Activated naive CD8-positive, alpha-beta T cell treated with anti-CD3 and anti-CD28 coated beads, Interleukin-2, amount 50 U/mL, for 16 hours (primary cell): ENCODE data around the gene SPATC1L.
"Not testable (repeated sequence)": the region's sequence is repeated elsewhere in the genome, so short reads cannot be mapped to it uniquely, and the experiment has no call there.

Experiments
- DNase-seq: peaks from one replicate; pipeline ENCODE4 v3.0.0-alpha.2; 2020; ENCODE audit warnings: low read depth, low spot score

The SPATC1L gene

DNA sequence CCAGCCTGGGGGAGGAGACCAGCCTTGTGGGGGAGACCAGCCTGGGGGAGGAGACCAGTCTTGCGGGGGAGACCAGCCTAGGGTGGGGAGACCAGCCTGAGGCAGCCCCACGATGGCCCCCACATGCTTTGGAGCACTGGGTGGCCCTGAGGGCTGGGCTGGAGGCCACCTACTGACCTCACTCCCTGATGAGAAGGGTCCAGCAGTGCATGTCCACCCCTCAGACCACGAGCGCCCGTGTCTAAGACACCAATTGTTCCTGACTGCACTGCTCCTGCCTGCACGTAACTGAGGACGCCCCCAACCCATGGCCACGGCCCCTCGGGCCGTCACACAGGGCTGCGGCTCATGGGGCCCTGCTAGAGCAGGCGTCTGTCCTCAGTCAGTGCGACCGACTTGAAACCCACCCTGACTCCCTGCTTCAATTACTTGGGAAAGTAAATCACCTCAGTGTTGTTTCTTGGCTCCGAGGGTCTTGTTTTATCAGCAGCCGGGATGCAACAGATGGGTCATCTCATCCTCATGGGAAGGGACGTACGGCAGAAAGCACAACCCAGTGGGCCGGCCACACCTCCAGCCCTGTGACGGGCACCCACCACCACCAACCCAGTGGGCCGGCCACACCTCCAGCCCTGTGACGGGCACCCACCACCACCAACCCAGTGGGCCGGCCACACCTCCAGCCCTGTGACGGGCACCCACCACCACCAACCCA, at the start of gene SPATC1L:
Gene SPATC1L (minus strand): TSS at position 550 of the 715 bp plus-strand sequence. CDS start 1,643 bp downstream, outside the sequence.
- no peak for DNase-seq

DNA sequence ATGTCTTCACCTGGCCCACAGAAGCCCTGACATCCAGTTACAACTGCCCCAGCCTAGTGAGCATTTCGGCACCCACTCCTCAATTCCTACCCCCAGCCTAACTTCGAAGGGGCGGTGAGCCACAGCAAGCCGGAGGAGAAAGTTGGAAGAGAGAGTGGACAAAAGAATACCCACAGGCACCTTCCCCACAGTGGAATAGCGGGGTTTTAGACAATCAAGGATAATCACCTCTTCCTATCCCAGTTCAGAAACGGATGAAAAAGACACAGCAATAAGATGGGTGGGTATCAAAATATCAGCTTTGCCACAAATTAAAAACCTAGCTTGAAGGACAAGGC, 45.6 kb upstream of the SPATC1L start:
- DNase-seq, result no peak

DNA sequence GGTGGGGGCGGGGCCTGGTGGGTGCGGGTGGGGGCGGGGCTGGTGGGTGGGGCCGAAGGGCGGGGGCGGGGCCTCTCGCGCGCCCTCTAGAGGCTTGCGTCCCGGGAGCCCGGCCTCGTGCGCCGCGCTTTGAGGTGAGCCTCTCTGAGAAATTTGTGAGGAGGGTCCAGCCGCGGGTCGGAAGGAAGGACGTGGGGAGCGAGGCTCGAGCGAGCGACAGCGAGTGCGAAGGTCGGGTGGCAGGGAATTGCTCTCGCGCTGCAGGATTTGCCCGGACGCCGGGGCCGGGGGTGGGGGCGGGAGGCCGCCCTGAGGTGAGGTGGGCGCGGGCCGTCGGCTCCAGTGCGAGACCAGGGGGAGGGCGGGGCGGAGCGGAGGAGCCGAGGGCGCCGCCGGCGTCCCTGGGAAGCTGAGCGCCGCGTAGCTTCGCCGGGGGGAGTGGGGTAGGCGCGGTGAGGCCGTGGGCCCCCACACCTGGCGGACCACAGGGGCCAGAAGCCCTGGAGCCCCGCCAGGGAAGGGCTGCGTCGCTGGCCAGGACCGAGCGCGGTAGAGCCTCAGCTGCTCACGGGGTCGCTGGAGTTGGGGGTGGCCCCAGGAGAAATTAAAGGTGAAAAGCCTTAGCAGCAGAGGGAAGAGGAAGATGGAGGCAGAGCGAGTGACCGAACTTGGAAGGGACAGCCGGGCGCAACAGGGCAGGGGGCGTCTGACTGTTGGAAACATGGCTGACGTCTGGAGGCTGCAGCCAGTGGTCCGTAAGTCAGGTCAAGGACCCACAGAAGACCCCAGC, 45.1 kb upstream of the SPATC1L start:
- DNase-seq, result no peak

DNA sequence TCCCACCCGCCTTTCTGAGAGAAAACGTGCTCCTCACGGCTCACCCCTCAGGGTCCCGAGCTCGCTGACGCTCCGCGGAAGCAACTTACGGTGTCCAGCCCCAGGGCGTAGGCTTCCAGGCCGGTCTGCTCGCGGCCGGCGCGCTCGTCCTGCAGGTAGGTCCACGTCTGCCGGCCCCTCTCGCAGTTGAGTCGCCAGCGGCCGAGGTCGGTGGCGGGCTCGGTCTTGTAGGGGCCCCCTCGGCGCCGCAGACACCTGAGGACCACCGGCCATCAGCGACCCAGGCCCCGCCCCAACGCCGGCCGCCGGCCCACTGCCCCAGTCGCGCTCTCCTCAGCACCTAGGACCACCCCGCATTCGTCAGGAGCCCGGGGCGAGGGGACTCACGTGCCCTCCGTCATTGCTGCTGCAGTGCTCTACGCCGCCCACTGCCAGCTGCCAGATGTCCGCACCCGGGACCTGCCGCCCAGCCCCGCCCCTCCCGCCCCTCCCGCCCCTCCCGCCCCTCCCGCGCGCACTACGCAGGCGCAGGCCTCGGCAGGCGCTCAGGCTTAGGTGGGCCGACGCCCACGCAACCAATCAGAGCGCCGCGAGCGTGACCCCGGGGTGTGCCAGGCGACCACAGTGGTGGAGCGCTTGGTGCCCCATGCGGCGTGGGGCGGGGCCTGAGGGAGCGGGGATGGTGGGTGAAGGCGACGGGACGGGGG, 44.2 kb upstream of the SPATC1L start, which contains the start of gene LSS:
Gene LSS (minus strand): TSS at position 430 of the 707 bp plus-strand sequence. CDS start 29 bp downstream, at position 401.
- peak; percentile 96 for DNase-seq

DNA sequence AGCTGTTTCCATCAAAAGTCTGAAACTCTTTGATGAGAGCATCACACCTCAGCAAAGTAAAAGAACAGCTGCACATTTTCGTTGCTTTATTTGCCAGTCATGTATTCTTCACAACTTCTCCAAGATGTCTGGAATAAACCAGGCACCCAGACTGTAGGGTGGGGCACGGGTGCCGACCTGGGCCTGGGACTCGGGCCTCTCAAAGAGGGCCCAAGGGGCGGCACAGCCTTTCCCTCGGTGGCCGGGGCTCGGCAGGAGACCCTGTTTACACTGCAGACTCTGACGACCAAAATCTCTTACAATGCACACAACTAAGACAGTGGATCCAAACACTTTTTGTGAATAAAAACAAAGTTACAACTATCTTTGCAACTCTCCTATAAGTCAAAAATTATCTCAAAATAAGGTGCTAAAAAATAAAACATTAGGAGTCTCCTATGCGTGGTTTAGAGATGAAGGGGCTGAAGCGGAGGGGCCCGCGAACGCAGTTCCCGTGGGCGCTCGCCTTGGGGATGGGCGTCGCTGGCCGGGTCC, 43.6 kb upstream of the SPATC1L start:
- DNase-seq, result no peak

DNA sequence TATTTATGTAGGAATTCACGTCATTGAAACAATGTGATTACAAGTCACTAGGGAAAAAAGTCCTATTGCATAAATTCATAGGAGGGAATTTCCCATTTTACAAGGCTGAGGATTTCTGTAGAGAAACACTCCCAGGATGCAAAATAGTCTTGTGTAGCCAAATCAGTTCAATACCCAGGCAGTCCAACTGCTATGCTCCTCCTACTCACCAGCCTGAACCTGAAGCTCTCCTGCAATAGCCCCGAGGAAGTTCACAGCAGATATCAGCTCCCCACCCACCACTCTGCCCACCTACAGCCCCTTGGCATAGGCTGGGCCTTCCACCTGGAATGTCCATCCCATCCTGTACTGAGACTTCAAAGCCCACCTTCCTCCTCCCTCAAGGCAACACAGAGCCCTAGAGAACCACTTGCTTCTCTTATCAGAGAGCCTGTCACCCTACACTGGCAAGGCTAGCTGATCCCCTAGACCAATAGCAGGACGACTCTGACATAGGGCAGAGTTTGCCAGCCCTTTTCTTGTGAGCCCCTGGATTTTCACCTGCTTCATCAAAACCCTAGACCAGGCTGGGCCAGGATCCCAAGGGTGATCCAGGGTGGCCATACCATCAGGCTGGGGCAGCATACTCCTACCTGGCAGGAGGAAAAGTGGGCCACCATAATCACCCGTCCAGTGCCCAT, 42.8 kb upstream of the SPATC1L start:
- no peak for DNase-seq

DNA sequence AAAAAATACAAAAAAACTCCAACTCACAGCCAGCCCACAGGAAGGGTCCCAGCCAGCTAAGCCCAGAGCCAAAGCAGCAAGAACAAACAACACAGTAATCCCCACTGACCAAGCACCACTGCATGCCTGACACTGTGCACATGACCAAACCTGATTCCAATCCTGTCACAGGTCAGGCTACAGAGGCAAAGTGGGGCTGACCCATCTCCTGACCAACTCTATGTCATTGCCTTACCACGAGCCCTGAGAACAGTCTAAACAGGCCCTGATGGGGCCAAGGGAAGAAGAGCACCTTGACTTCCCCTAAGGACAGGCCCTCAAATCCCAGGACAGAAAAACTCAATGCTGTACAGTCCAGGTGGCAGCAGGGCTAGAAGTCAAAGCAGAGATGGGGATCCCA, 41.9 kb upstream of the SPATC1L start:
- no peak for DNase-seq

DNA sequence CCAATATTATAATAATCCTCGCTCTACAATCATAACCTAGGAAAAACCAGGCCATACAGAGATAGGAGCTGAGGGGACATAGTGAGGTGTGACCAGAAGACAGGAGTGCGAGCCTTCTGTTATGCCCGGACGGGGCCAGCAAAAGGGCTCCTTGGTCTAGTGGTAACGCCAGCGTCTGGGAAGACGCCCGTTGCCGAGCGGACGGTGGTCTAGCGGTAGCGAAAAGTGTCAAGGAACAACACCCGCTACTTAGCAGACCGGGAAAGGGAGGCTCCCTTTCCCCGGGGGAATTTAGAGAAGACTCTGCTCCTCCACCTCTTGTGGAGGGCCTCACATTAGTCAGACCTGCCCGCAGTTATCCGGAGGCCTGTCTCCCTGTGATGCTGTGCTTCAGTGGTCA, 39.4 kb upstream of the SPATC1L start:
- not testable (repeated sequence) for DNase-seq

DNA sequence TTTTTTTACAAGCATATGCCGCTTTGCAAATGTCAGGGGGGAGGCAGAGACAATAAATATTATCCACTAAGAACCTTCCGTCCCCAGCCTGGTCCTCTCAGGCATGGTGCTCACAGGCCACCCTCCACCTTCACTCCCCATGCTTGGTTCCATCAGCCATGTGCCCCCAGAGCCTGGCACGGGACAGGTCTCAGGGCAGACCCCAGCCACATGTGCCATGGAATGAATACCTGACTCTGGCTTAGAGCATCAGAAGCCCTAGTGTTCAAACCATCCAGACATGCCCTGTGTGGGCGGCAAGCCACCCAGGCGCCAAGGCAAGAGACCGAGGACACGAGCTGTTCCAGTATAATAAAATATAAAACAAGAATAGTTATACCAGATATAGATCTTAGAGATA, 39.0 kb upstream of the SPATC1L start:
- no peak for DNase-seq

DNA sequence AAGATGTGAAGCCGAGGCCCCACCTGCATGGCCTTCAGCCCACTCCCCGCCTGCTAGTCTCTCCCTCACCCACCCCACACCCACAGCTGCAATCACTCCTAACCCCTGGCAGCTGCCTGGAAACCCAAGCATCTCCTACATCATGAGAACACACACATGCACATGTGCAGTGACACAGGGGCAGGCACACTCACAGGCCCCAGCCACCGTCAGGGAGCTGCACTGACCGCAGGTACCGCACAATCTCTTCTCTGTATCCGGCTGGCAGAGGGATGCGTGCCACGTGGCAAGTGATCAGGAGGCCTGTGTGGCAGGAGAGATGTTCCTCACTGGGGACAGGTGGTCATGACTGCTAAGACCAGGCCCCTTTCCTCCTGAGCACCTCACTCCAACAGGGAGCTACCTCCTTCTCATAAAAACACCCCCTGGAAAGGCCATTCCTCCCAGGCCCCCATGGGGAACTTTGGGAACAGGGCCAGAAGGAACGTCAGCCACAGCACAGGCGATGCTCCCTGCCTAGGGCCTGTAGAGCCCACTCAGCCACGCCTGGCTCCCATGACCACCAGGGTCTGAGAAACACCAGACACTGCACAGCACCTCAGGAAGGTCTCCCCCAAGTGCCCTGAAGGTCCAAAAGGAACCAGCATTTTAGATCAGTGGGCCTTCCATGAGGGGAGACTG, 38.3 kb upstream of the SPATC1L start:
- DNase-seq, result no peak

DNA sequence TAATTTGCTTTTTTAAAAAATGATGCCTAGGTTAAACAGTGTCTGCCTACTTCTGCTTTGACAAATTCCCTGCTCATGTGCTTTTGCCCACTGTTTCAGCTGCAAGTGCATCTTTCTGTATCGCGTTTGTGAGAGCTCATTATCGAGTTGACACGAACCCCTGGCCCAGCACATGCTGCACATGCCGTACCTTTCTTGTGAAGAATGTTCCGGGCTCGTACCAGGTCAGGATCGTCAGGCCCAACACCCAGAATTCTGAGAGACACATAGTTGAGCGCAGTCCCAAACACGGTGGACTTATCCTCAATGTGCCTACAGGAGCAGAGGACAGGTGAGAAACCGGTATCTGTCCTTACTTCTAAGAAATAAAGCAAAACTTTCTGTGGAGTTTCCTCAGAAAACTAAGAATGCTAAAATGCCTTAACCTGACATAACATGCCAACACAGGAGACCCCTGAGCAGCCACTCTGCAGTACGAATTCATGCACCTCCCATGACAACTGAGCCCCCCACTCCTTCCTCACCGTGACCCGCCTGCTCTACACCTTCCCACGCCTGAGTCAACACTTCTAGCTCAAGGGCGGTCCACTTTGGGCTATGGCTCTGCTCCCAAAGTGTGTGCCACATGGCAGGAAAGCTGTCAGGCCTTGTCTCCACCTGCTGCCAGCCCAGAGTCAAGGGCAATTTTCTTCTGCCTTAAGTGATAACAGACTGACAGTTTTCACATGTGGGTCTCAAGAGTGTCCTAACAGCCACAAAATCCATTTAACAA, 37.6 kb upstream of the SPATC1L start:
- DNase-seq, result no peak

DNA sequence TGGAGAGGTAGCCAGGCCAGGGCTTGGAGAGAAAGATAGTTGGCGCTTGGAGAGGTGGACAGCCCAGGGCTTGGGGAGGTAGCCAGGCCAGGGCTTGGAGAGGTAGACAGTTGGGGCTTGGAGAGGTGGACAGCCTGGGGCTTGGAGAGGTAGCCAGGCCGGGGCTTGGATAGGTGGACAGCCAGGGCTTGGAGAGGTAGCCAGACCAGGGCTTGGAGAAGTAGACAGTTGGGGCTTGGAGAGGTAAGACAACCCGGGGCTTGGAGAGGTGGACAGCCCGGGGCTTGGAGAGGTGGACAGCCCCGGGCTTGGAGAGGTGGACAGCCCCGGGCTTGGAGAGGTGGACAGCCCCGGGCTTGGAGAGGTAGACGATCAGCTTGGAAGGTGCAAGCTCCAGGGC, 36.6 kb upstream of the SPATC1L start:
- DNase-seq, result no peak

DNA sequence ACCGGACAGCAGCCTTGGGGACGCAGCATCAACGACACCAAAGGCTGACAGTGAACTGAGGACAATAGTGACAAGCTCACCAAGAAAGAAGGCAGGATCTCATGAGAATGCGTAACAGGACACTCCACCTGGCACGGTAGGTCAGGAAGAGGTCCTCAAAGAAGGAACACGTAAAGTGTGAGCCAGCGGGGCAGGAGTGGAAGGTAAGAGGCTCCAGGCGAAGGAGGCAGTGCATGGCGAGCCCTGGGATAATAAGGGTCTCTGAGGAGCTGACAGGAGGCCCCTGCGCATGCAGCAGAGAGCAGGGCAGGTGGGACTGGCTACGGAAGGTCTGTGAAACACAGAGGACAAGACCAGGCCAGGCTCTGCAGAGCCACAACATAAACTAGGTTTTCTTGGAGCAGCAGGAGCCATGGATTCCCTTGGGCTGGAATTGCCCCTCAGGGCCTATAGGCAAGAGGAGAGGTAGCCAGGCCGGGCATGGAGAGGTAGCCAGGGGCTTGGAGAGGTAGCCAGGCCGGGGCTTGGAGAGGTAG, 36.1 kb upstream of the SPATC1L start:
- no peak for DNase-seq

DNA sequence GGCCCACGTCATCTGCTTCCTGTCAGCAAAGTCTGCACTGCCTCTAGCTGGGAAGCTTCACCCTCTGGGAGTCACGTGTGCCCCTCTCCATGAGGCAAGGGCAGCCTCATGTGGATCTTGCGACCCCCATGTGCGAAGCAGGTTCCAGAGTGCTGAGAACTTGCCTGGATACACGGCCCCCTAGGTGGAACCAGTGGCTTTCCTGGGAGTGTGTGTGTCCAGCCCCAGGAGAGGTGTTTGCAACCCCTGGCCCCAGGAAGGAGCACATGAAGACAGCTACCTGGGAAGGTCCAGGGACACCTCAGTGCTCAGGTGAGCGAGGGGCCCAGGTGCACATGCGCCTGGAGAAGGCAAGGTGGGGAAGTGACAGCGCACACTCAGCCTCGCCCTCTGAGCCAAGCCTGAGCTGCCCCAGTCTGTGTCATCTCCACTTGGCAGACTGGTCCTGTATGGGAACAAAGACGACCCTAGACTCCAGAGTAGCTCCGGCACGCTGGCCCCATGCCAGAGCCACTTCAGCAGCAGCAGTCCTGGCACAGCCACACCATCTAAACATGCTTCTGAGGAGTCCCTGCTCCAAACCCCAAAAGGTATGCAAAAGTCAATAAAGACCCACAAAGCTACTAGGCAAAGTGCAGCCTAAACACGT, 35.5 kb upstream of the SPATC1L start:
- no peak for DNase-seq

DNA sequence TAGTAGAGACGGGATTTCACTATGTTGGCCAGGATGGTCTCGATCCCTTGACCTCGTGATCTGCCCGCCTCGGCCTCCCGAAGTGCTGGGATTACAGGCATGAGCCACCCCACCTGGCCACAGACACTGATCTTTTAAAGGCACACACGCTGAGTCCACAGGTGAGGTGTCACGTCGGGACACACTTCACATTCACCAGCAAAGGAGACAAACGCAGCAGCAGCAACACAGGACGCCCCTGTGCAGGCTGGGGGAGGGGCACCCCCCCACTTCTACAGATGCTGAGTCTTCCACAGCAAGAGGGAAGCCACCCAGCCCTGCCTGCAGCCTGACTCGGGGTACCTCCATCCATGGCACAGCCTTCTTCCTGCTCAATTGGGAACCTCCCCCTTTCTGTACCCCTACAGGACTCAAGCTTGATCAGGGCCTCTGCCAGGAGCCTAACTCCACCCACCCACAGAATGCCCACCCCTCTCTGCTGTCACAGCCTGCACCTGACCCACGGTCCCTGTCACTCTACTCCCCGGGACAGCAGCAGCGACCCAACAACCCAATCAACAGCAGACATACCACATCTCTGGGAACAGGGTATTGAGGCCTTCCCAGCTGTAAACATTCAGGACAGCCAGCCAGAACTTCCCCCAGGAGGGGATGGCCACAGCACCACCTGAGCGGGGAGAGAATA, 34.8 kb upstream of the SPATC1L start:
- no peak for DNase-seq

DNA sequence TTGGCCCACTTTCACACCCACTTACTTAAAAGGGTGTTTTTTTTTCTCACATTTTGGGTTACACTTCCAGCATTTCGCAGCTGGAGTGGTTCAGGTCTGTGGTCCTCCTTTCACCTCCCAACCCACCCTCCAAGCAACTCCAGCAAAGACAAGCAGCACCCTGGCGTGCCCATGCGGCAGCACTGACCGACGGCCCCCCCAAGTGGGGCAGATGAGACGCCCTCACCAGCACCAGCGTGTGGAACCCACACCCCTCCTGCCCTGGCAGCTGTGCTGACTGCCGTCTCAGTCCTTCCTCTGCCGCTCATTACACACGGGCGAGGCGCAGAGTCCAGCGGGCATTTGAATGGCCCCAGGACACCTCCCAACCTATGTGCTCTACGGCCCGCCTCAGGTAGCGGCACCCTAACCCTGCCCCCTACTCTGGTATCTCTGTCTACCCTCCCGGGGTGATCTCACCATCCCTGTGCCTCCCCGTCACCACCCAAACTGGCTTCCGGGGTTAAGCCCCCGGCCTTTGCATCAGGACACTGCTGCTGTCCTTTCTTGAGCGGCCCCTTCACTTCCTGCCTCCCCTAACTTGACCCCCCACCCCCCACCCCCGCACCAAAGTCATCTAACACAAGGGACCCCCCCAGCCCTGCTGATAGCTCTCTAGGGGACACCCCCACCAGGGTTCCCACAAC, 33.4 kb upstream of the SPATC1L start:
- DNase-seq, result no peak

DNA sequence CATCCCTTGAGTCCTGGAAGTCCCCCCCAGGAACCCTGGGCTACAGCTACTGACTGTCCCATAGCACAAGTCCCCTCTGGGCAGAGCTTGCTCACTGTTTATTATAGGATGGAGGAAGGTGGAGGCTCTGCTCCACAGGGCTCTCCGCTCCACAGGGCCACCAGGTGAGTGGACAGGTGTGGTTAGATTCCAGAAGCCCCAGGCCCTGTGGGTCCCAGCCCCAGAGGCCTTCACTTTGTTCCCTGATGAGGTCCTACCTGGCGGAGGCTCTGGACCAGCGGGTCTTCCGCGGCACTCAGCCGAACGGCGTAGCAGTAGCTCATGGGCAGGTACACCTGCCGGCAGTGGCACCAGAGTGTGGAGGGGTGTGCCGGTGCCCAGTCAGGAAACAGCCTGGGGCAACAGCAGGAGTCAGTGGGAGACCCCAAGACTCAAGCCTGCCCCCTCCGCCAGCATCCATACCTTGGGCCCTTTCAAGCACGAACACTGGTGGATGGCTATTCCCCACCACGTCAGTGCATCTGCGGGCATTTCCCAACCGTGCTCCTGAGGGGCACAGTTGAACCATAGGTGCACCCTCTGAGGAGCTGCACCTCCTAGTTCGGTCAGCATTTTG, 32.0 kb upstream of the SPATC1L start:
- no peak for DNase-seq
